ENCODE measurements around the gene FSTL4. TPM values are rescaled to one million over a fixed set of nuclear protein-coding genes. Genes with fewer than 3 reads are reported as not detected.

FSTL4 gene
- total and polyA plus RNA-seq, 2 experiments from 2014 or later = 1.4 to 2.8 TPM

GRCh38 chr5:133326361-133326760 is 286.0 kb downstream of the FSTL4 start:
- H3K79me2 ChIP-seq (replicated peaks; ENCODE audit: insufficient read depth) = no peaks in the 10 kb centered on the region
- no peaks in the 10 kb centered on the region for H4K20me1 ChIP-seq (replicated peaks; ENCODE audit: insufficient read depth)
- H2AFZ ChIP-seq = no peak overlapping the region
- Mint-ChIP-seq H3K36me3 (ENCODE audit: low read depth) (no peaks in the 10 kb centered on the region), H3K27me3 (ENCODE audit: insufficient read depth, low read depth, poor library complexity) (peaks cover 38% of the 10 kb centered on the region), H3K4me3 (no peak overlapping the region), H3K4me1 (peaks cover 54% of the 10 kb centered on the region), H3K9me3 (no peaks in the 10 kb centered on the region), H3K27ac (no peak overlapping the region)
- H3K9me2 ChIP-seq (ENCODE audit: insufficient read depth) = no peaks in the 10 kb centered on the region
- H3K27me3 ChIP-seq (ENCODE audit: insufficient read depth) = no peaks in the 10 kb centered on the region
- no peak overlapping the region for H3K27ac ChIP-seq (ENCODE audit: low read depth)
- H3F3A ChIP-seq (replicated peaks; ENCODE audit: low read depth) = no peaks in the 10 kb centered on the region; the same call in 1 of the 2 replicates
- peaks cover 39% of the 10 kb centered on the region for H3K4me1 ChIP-seq (ENCODE audit: insufficient read depth)
- H3K4me3 ChIP-seq = no peak overlapping the region
- no peak for ATAC-seq
- TF ChIP-seq CTCF (conservative IDR thresholded peaks at IDR 0.05; ENCODE audit: low read depth in 2 of 2) = no peak
- no peak for TF ChIP-seq JUNB (IDR thresholded peaks at IDR 0.05; ENCODE audit: unreplicated experiment)
- TF ChIP-seq STAT1 (IDR thresholded peaks at IDR 0.05; ENCODE audit: unreplicated experiment) = no peak
- TF ChIP-seq NANOG (IDR thresholded peaks at IDR 0.05; ENCODE audit: borderline replicate concordance) = no peak
- no peak for TF ChIP-seq POLR2AphosphoS5 (IDR thresholded peaks at IDR 0.05; ENCODE audit: low read depth)
- TF ChIP-seq ZNF331 (CRISPR knock-in tag; IDR thresholded peaks at IDR 0.05; ENCODE audit: low read depth) = no peak
- TF ChIP-seq ETS1 (IDR thresholded peaks at IDR 0.05) = no peak
- TF ChIP-seq ZNF462 (CRISPR knock-in tag; IDR thresholded peaks at IDR 0.05) = no peak
- no peak for TF ChIP-seq REST (IDR thresholded peaks at IDR 0.05; ENCODE audit: unreplicated experiment)
- TF ChIP-seq EZH2phosphoT487 (IDR thresholded peaks at IDR 0.05; ENCODE audit: unreplicated experiment) = no peak
- no peak for TF ChIP-seq ZNF114 (CRISPR knock-in tag; IDR thresholded peaks at IDR 0.05)
- TF ChIP-seq CREB1 (CRISPR knock-in tag; IDR thresholded peaks at IDR 0.05; ENCODE audit: low read depth) = no peak
- no peak for TF ChIP-seq EZH2 (IDR thresholded peaks at IDR 0.05; ENCODE audit: low read depth, unreplicated experiment)
- no peak for DNase-seq (ENCODE audit: low spot score)
- H3K4me2 ChIP-seq = no peak overlapping the region
- H3K36me3 ChIP-seq (ENCODE audit: insufficient read depth) = no peaks in the 10 kb centered on the region
